NCI-H82 treated with DMSO at 0.1 percent for 48 hours (cell line): ENCODE data around the gene STIMATE.

Source experiments
- DNase-seq: peaks from one replicate; lab custom pipeline; 2025; ENCODE audit not compliant: unreplicated experiment; lab: John Stamatoyannopoulos, UW

The STIMATE gene

GRCh38 chr3:52897130-52898122 is at the start of gene STIMATE:
TSS of gene STIMATE (minus strand) at chr3:52897548. CDS start at chr3:52897450, 98 bp downstream.
- DNase-seq: peak; percentile 57

- DNase-seq: no peak
These were observed 42.3 kb upstream of the STIMATE start for GRCh38 chr3:52939600-52939999.

- DNase-seq: peak; percentile 49
These were observed 37.5 kb upstream of the STIMATE start for GRCh38 chr3:52934630-52935530.

GRCh38 chr3:52931889-52932288 is 34.5 kb upstream of the STIMATE start:
- DNase-seq: no peak

GRCh38 chr3:52931328-52931727 is 34.0 kb upstream of the STIMATE start:
- no peak for DNase-seq

- DNase-seq: no peak
These were observed 33.4 kb upstream of the STIMATE start for GRCh38 chr3:52930748-52931147.

- DNase-seq: no peak
These were observed 29.2 kb upstream of the STIMATE start for GRCh38 chr3:52926554-52926953.

- no peak for DNase-seq
These were observed 28.3 kb upstream of the STIMATE start for GRCh38 chr3:52925405-52926313.

- no peak for DNase-seq
These were observed 26.6 kb upstream of the STIMATE start for GRCh38 chr3:52923963-52924362.

GRCh38 chr3:52920841-52921240 is 23.5 kb upstream of the STIMATE start:
- DNase-seq: no peak

- DNase-seq: no peak
These were observed 19.7 kb upstream of the STIMATE start for GRCh38 chr3:52917044-52917443.

- DNase-seq: no peak
These were observed 17.9 kb upstream of the STIMATE start for GRCh38 chr3:52915294-52915693.

GRCh38 chr3:52912885-52913731 is 15.8 kb upstream of the STIMATE start:
- DNase-seq: no peak

GRCh38 chr3:52910823-52911222 is 13.5 kb upstream of the STIMATE start:
- DNase-seq: no peak

- no peak for DNase-seq
These were observed 10.1 kb upstream of the STIMATE start for GRCh38 chr3:52907497-52907896.

GRCh38 chr3:52904552-52904951 is 7.2 kb upstream of the STIMATE start:
- DNase-seq: no peak

GRCh38 chr3:52904000-52904399 is 6.7 kb upstream of the STIMATE start:
- no peak for DNase-seq

GRCh38 chr3:52896613-52897012 is 735 bp downstream of the STIMATE start:
- DNase-seq: no peak

GRCh38 chr3:52896151-52896550 is 1.2 kb downstream of the STIMATE start:
- no peak for DNase-seq

GRCh38 chr3:52895418-52895817 is 1.9 kb downstream of the STIMATE start:
- no peak for DNase-seq
